ENCODE results near the gene PPP1R27.

DNA sequence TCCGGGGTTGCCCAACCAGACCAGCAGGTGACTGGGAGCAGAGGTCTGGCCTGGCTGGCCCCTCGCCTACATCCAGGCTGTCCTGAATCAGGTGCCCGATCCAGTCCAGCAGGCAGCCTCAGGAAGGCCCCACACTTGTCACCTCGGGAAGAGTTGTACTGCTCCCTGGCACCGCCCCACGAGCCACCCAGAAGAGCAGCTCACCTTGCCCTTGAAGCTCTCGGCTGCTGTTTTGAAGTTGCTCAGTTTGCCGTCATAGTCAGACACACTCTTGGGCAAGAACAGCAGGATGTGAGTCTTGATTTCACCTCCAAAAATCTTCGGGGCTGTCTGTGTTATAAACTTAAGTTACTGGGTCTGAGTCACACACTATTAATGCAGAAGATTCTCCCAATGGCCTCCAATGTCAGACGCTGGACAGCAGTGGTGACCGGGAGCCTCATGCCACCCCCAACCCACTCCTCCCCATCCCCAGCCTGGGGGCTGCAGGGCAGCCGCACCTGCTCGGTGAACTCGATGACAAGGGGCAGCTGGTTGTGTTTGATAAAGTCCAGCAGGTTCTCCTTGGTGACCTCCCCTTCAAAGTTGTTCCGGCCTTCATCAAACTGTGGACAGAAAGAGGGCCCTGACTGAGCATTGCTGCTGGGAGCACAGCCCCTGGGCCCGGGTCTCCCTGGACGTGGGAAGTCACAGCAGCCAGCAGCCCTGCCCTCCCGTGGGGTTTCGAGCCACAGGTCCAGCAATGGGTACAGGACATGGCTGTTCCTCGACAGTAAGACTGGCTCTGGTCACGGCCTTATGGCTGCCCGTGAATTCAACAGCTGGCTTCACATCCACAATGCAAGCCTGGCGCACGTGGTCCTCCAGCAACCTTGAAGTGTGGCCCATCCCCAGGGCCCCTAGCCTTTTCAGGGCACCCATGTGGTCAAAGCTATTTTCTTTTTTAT is 12.2 kb upstream of the PPP1R27 start:
- TF ChIP-seq, protein P1, sequence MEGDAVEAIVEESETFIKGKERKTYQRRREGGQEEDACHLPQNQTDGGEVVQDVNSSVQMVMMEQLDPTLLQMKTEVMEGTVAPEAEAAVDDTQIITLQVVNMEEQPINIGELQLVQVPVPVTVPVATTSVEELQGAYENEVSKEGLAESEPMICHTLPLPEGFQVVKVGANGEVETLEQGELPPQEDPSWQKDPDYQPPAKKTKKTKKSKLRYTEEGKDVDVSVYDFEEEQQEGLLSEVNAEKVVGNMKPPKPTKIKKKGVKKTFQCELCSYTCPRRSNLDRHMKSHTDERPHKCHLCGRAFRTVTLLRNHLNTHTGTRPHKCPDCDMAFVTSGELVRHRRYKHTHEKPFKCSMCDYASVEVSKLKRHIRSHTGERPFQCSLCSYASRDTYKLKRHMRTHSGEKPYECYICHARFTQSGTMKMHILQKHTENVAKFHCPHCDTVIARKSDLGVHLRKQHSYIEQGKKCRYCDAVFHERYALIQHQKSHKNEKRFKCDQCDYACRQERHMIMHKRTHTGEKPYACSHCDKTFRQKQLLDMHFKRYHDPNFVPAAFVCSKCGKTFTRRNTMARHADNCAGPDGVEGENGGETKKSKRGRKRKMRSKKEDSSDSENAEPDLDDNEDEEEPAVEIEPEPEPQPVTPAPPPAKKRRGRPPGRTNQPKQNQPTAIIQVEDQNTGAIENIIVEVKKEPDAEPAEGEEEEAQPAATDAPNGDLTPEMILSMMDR (IDR thresholded peaks at IDR 0.05; ENCODE audit: low read depth, low read length) = no peak
- no peak for TF ChIP-seq EZH2phosphoT487 (IDR thresholded peaks at IDR 0.05; ENCODE audit: low read depth)
